GM18873 (cell line): ENCODE data around the gene A2M.

ENCODE experiments used
- ATAC-seq: cut with Tn5 transposase; IDR thresholded peaks from one replicate; pipeline ENCODE4 v1.9.1; 2021; ENCODE audit warnings: mild to moderate bottlenecking, moderate library complexity, moderate number of reproducible peaks; ENCODE audit not compliant: unreplicated experiment, low FRiP score

Gene A2M

GRCh38 chr12:9075138-9075535 lies 40.6 kb downstream of the A2M start:
- ATAC-seq = no peak

- no peak for ATAC-seq
Observed at GRCh38 chr12:9074484-9075137, 41.1 kb downstream of the A2M start.

- ATAC-seq = no peak
Observed at GRCh38 chr12:9073076-9073475, 42.6 kb downstream of the A2M start.

GRCh38 chr12:9072481-9073038 lies 43.2 kb downstream of the A2M start:
- ATAC-seq = no peak

GRCh38 chr12:9071969-9072368 lies 43.8 kb downstream of the A2M start:
- no peak for ATAC-seq

GRCh38 chr12:9071518-9071917 lies 44.2 kb downstream of the A2M start:
- ATAC-seq = no peak

GRCh38 chr12:9070351-9070750 lies 45.4 kb downstream of the A2M start:
- no peak for ATAC-seq

GRCh38 chr12:9068600-9068999 lies 47.1 kb downstream of the A2M start:
- ATAC-seq = no peak

GRCh38 chr12:9068086-9068485 lies 47.6 kb downstream of the A2M start:
- ATAC-seq = no peak

- no peak for ATAC-seq
Observed at GRCh38 chr12:9066755-9067423, 48.8 kb downstream of the A2M start.

GRCh38 chr12:9066183-9066623 lies 49.5 kb downstream of the A2M start:
- ATAC-seq = no peak

GRCh38 chr12:9065607-9065856 lies 50.2 kb downstream of the A2M start:
- ATAC-seq = no peak

GRCh38 chr12:9064815-9065606 lies 50.7 kb downstream of the A2M start:
- ATAC-seq = no peak

GRCh38 chr12:9064201-9064814 lies 51.4 kb downstream of the A2M start:
- ATAC-seq = peak; percentile 59

- ATAC-seq = no peak
Observed at GRCh38 chr12:9052610-9053009, 63.1 kb downstream of the A2M start.

- no peak for ATAC-seq
Observed at GRCh38 chr12:9051158-9051550, 64.6 kb downstream of the A2M start.

- no peak for ATAC-seq
Observed at GRCh38 chr12:9050521-9051157, 65.1 kb downstream of the A2M start.

- no peak for ATAC-seq
Observed at GRCh38 chr12:9049520-9050133, 66.1 kb downstream of the A2M start.

- ATAC-seq = no peak
Observed at GRCh38 chr12:9048930-9049329, 66.8 kb downstream of the A2M start.

- no peak for ATAC-seq
Observed at GRCh38 chr12:9047105-9047504, 68.6 kb downstream of the A2M start.
